Muscle of arm (tissue), 14 donors: ENCODE results near the gene CA4. TPM values are rescaled to one million over a fixed set of nuclear protein-coding genes. Genes with fewer than 3 reads are reported as not detected.
"Not testable (repeated sequence)": the region's sequence is repeated elsewhere in the genome, so short reads cannot be mapped to it uniquely, and the experiment has no call there.

ENCODE experiments used
- DNase-seq: peaks from one replicate; pipeline ENCODE4 v3.0.0-alpha.2; 2013
- long read RNA-seq, 11 donors: transcript quantifications; one replicate each; lab custom pipeline, GENCODE V29; 2026
- polyA plus RNA-seq, 12 donors: library from polyadenylated mRNA; unstranded; fragments of 120-200 nt; gene quantifications; one replicate each; pipeline ENCODE4 v1.2.1, GENCODE V29; 2013; ENCODE audit not compliant: insufficient read length in 12 of 12

CA4 gene
- 10 to 100 TPM in 1 of 12 donors, 1 to 10 TPM in 9, not detected in 2; 2.5 to 10.2 (median 7.1) TPM for polyA plus RNA-seq
- long read RNA-seq, donor 1, transcript CA4-201 (8 exons, 1,154 nt), result major isoform, 5 of 5 reads
- long read RNA-seq, donor 1, partial matches to known transcripts, result 0 of 5 reads
- long read RNA-seq, donor 1, other reads (novel, unspliced or antisense), result 0 of 5 reads
- long read RNA-seq, donor 2, partial matches to known transcripts, result 16 of 16 reads
- long read RNA-seq, donor 2, other reads (novel, unspliced or antisense), result 0 of 16 reads
- long read RNA-seq, donor 3, partial matches to known transcripts, result 0 of 1 reads
- long read RNA-seq, donor 3, other reads (novel, unspliced or antisense), result 0 of 1 reads
- long read RNA-seq, donor 4, partial matches to known transcripts, result 0 of 2 reads
- long read RNA-seq, donor 4, other reads (novel, unspliced or antisense), result 0 of 2 reads
- long read RNA-seq, donor 5, partial matches to known transcripts, result 0 of 4 reads
- long read RNA-seq, donor 5, other reads (novel, unspliced or antisense), result 0 of 4 reads
- long read RNA-seq, donor 6, result 0 reads
- long read RNA-seq, donor 7, partial matches to known transcripts, result 0 of 4 reads
- long read RNA-seq, donor 7, other reads (novel, unspliced or antisense), result 0 of 4 reads
- long read RNA-seq, donor 8, result 0 reads
- long read RNA-seq, donor 9, partial matches to known transcripts, result 7 of 8 reads
- long read RNA-seq, donor 9, other reads (novel, unspliced or antisense), result 0 of 8 reads
- long read RNA-seq, donor 10, partial matches to known transcripts, result 0 of 2 reads
- long read RNA-seq, donor 10, other reads (novel, unspliced or antisense), result 0 of 2 reads
- long read RNA-seq, donor 11, partial matches to known transcripts, result 0 of 3 reads
- long read RNA-seq, donor 11, other reads (novel, unspliced or antisense), result 0 of 3 reads

DNA sequence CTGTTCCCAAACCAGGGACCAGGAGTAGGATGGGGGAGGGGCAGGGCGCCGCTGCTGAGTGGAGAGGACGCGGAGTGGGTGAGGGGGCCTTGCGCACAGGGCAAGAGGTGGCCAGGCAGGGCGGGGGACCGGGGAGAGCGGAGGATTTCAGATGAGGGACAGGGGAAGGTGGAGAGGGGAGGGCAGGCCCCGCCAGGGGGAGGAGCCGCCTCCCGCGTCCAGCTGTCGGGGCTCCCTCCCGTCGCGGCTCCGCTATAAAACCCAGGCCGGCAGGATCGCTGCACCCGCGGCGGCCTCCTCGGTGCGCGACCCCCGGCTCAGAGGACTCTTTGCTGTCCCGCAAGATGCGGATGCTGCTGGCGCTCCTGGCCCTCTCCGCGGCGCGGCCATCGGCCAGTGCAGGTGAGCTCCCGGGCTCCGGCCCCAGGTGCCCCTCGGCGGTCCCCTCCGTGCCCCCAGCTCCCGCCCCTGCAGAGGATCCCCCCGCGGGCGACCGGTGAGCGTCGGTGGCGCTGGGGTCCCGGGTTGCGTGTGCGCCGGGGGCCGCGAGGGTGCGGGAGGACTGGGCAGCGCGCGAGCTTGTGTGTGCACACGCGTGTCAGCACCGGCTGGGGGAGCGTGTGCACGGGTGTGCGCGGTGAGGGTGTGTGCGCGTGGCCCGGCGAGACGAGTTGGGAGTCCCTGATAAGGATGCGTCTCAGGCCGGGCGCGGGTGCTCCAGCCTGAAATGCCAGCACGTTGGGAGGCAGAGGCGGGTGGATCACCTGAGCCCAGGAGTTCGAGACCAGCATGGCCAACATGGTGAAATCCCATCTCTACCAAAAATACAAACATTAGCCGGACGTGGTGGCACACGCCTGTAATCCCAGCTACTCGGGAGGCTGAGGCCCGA is at the start of gene CA4:
Gene CA4, plus strand, starts transcription at position 283 of the 892 bp plus-strand sequence. Its CDS starts 62 bp downstream, at position 345.
- DNase-seq, result no peak

DNA sequence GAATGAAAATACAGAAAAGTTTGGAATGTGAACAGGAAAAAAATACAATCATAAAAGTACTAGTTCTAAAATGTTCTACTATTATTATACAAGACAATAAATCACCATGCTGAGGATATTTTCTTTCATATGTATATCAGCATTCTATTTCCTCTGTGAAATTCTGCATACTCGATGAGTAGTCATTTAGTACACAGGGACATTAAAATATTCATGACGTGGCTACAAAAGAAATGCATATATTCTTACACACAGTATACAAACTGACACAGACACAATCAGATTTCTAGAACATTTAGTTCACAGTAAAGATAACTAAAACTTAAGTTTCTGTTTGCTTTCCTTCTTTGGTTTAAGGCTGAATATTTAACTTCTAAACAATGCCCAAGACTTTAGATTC is 49.2 kb upstream of the CA4 start:
- DNase-seq, result not testable (repeated sequence)

- DNase-seq, result not testable (repeated sequence)
Observed at GRCh38 chr17:60102015-60102631, 47.6 kb upstream of the CA4 start.

DNA sequence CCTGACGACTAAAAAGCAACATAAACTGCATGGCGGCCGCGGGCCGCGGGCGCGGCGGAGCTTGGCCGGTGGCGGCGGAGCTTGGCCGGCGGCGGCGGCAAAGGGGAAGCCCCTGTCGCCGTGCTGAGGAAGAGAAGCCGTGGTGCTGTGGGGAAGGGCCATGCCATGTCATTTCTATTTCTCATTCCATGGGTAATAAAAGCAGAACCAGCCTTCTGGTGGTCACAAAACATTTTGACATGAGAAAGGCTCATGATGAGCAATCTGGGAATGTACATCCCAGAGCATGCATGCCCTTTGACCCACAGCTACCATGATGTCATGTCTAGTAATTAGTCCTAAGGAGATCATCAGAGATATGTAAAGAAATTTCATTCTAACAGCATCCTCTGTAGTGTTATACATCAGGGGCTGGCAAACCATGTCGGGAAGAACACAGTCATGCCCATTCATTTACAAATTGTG is 47.1 kb upstream of the CA4 start:
- DNase-seq, result no peak

DNA sequence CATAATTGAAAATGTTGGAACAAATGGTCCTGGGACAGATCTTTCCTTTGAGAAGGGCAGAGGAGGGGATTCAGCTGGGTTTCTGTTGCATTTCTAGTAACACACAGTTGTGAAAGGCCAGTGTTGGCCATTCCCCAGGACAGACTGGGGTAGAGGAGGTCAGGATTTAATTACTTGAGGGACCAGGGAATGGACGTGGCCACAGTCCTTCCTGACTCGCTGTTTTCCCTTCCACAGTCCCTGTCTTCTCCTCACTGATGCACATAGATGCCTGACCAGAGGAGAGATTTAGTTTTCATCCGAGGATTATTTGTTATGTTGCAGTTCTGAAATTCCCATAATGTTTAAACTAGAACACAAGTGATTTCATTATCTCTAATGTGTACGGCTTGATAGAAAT is 45.8 kb upstream of the CA4 start:
- DNase-seq, result no peak

- DNase-seq, result no peak
Observed at GRCh38 chr17:60106340-60107059, 43.3 kb upstream of the CA4 start.

DNA sequence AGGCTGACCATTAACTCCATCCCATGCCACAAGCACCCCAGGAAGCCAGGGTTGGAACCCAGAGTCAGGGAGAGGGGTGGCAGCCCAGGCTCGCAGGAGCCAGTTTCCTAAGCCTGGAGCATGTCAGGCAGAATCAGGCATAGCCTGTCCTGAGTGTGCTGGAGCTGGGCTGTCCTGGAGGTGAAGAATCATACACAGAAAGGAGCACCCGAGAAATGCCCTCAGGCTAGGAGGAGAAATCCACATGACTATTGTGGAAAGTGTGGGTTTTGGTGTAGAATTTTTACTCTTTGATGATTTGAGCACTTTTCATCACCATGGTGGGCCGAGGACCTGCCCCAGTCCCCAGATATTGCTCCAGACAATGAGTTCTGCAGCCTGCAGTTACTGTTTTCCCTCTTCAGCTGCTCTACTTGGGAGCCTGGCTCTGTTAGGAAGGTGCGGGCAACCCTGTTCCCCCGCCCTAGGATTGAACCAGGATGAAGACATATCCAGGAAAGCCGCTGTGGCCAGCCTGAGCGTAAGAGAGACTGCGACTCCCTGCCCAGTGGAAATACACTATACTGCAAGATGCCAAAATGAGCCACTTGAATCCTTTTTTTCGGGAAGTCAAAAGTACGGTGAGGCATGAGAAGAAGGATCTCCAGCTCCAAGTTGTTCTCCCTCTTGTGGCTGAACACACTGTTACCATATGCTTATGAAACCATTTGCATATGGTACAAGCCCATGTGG is 42.1 kb upstream of the CA4 start:
- DNase-seq, result no peak

DNA sequence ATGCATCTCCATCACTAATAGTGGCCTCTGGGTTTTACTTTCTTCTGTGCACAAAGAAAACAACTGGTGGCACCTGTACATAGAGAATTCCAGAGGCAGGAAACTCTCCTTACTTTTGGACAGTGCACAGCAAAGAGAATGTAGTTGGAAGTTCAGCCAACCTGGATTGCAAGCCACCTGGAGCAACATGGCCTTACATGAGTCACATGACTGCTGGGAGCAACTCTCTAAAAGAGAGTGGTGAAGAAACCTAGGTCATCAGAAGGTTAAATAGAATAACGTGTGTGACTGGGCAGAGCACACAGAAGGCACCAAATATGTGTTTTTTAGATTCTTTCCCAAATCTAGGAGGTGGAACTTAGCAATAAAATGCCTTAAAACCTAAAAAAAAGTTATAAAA is 41.5 kb upstream of the CA4 start:
- DNase-seq, result not testable (repeated sequence)

GRCh38 chr17:60108712-60109111 is 41.1 kb upstream of the CA4 start:
- DNase-seq, result no peak

GRCh38 chr17:60109161-60109560 is 40.6 kb upstream of the CA4 start:
- no peak for DNase-seq

DNA sequence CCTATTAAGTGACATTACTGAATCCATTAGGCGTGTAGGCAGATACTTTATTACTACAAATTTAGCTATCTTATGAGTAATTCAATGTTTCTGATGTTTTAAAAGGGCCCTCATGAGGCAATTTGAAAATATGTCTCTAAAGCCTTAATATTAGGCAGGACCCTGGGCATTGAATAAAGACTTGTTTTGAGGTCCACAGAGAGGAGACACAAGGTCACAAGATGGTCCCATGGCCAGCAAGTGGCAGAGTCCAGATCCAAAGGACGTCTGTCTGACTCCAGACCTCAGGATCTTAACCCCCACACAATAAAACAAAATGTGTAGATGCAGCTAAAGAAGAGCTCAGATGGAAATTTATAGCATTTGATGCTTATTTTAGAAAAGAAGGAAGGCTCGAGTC is 39.2 kb upstream of the CA4 start:
- DNase-seq, result no peak

DNA sequence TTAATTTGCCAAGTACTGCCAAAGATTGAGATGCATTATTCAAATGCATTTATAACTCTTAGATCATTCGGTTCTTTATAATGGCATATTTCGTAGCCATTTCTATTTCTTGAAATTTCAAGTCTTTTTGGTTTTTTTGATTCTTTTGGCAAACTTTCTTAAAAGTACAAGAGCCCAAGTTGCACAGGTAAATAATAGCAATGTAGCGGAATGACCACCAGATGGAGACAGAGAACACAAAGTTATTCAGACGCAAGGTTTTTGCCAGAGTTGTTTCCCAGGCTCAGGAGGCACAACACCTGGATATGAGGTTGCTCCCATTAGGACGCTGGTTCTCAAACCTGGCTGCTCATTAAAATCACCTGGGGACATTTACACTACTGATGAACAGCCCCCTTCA is 38.1 kb upstream of the CA4 start:
- DNase-seq, result not testable (repeated sequence)

GRCh38 chr17:60115364-60115763 is 34.4 kb upstream of the CA4 start:
- not testable (repeated sequence) for DNase-seq

DNA sequence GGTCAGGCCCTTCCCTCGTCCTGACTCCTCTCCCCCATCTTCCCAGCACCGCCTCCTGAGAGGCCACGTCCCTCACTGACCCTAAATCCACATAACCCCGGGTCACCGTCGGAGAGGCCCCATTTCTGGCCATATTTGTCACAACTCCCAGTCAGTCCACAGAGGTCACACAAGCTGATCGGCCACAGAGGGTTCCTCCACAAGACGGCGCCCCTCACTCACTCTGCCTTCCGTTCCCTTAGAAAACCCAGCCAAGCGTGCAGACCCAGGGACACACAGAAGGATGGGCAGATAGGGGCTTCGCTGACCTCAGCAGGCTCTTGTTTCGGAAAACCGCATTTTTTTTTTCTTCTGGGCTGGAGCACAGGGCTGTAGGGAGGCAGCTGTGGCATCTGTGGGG is 33.6 kb upstream of the CA4 start:
- DNase-seq, result not testable (repeated sequence)

DNA sequence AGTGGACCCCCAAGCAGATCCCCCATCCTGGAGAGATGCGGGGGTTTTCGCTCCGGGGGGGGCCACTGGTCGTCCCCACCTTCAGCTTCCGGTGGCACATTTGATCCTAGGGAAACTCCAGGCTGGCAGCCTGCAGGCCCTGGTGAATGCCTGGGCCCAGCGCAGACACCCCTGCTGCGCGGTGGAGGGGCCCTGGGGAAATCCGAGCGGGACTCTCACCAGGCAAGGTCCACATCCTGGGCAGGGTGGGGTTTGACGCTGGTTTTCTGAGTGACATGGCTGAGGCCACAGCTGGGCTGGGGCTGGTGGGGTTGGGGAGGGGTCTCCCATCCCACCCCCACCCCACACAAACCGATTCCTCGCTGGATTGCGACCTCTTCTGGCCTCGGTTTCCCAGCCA is 30.6 kb upstream of the CA4 start:
- DNase-seq, result not testable (repeated sequence)

DNA sequence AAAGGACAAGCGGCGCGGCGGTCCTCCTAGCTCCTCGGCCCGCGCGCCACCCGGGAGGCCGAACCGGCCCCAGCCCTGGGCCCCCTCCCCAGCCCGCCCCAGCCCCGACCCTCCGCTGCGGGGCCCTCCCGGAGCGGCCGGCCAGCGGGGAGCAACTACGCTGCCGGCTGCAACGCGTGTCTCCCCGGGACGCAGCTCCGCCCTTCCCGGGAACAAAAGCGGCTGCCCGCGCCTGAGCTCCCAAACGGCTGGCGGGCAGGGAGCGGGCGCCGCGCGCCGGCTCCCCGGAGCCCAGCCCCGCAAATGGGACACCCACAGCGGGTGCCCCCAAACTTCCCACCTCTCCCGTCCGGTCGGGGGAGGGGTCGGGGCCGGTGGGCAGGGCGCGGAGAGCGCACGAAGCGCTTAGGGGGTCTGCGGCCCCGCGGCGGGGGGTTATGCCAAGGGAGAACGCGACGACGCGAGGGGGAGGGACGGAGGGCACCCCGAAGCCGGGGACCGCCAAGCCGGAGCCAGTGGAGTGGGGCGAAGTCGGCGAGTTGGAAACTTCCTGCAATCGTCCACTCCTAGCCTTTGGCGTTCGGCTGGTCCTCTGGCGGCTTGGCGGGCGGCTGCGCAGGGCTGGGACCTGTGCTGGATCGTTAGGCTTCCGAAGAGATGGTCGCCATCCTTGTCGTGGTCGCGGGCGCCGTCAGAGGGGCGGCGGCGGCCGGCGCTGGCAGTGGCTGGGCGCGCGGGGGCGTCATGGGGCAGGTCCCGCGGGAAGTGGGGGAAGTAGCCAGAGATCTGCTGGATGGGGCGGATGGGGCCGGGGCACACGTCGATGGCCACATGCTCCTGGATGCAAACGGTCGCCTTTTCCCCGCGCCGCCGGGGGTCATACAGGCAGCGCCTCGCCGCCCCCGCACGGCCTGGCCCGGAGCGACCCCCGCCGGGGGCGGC is 29.7 kb upstream of the CA4 start:
- not testable (repeated sequence) for DNase-seq

DNA sequence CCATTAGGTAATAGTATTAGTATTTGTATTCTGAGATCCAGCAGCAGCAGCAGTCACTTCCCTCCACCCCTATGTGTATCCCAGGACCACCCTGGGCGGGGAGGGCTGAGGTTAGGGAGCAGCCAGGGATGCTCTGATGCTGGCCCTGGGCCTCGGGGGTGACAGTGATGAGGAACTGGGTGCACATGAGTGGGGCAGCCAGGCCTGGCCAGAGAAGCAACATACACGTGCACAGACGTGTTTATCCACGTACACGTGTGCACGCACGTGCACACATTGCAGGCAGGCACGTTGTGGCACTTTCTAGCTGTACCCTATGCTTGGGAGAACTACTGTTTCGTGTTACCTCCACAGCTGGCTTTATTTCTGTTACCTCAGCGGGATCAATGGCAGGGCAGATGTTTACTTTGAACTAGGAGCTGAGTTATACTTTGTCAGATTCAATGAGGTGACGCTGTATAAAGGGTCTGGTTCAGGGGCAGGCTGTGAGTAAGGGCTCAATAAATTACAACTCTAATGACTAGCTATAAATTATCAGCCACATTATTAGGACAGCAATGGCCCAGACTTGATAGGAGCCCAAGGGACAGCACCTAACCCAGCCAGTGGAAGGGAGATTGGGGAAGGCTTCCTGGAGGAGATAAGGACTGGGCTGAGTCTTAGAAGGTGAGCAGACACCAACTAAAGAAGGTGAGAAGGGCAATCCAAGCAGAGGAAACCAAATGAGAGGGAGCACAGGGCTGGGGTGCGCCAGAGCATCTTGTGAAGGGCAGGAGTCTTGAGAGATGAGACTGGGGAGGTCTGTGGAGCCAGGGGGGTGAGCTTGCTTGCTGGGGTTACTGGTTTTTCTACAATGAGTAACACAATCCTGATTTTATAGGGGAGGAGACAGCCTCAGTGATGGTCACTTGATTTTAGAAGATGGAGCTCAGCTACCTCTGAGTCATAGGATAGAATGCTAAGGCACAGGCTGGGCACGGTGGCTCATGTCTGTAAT is 22.4 kb upstream of the CA4 start:
- no peak for DNase-seq
